WTC11 (cell line): ENCODE measurements around the gene CD44. TPM values are rescaled to one million over a fixed set of nuclear protein-coding genes. Genes with fewer than 3 reads are reported as not detected.

Source experiments
- ATAC-seq: fragments of 200-7000 bp; cut with Tn5 transposase; 2 replicates; pipeline ENCODE4 v1.10.0; 2021; ENCODE audit warnings: mild to moderate bottlenecking, moderate library complexity
- CTCF ChIA-PET: fragments of 300-600 bp; sonication (Branson Sonifier 250); formaldehyde crosslinking; loops from one replicate; lab custom pipeline; 2021; ENCODE audit warnings: antibody characterized with exemption; lab: Charles Lee
- POLR2A ChIA-PET: fragments of 350-600 bp; sonication (Branson Sonifier 250); formaldehyde crosslinking; loops from one replicate; lab custom pipeline; 2021; ENCODE audit warnings: antibody characterized with exemption; lab: Charles Lee
- DNase-seq: peaks from one replicate; pipeline ENCODE4 v3.0.0; 2021; ENCODE audit warnings: low spot score
- H3K27ac Mint-ChIP-seq: 2 replicates; pipeline ENCODE4 v1.8.0; 2021; ENCODE audit warnings: mixed read lengths
- H3K27me3 Mint-ChIP-seq: 2 replicates; pipeline ENCODE4 v1.8.0; 2021; ENCODE audit warnings: low read depth, mild to moderate bottlenecking, moderate library complexity, mixed read lengths
- H3K36me3 Mint-ChIP-seq: 2 replicates; pipeline ENCODE4 v1.8.0; 2021; ENCODE audit warnings: mixed read lengths
- H3K4me1 Mint-ChIP-seq: 2 replicates; pipeline ENCODE4 v1.8.0; 2022; ENCODE audit warnings: mixed read lengths
- H3K4me3 Mint-ChIP-seq: 2 replicates; pipeline ENCODE4 v1.8.0; 2021; ENCODE audit warnings: mild to moderate bottlenecking, moderate library complexity, mixed read lengths
- H3K9me3 Mint-ChIP-seq: 2 replicates; pipeline ENCODE4 v1.8.0; 2021; ENCODE audit warnings: mixed read lengths
- ATF1 ChIP-seq: sonication (generic); formaldehyde crosslinking; IDR thresholded peaks from 2 replicates; pipeline ENCODE4 v1.8.1; 2023; ENCODE audit warnings: mild to moderate bottlenecking, moderate library complexity, missing genetic modification reagents
- ATF6 ChIP-seq: sonication (generic); formaldehyde crosslinking; IDR thresholded peaks from 2 replicates; pipeline ENCODE4 v1.8.1; 2023; ENCODE audit warnings: mild to moderate bottlenecking, missing genetic modification reagents
- ESRRA ChIP-seq: sonication (generic); formaldehyde crosslinking; IDR thresholded peaks from 2 replicates; pipeline ENCODE4 v1.8.1; 2022; ENCODE audit warnings: mild to moderate bottlenecking, missing genetic modification reagents, borderline replicate concordance
- FOXJ3 ChIP-seq: sonication (generic); formaldehyde crosslinking; IDR thresholded peaks from 2 replicates; pipeline ENCODE4 v1.9.0; 2021; ENCODE audit warnings: missing genetic modification reagents, mild to moderate bottlenecking, borderline replicate concordance
- HMGA2 ChIP-seq: fragments of 250-450 bp; sonication (Bioruptor Pico); IDR thresholded peaks from 2 replicates; pipeline ENCODE4 v1.4.0; 2021; ENCODE audit warnings: mild to moderate bottlenecking, moderate library complexity
- IRF2 ChIP-seq: sonication (generic); formaldehyde crosslinking; IDR thresholded peaks from 2 replicates; pipeline ENCODE4 v1.8.0; 2022; ENCODE audit warnings: low read depth, missing genetic modification reagents, borderline replicate concordance
- KAT7 ChIP-seq: sonication (generic); formaldehyde crosslinking; IDR thresholded peaks from 2 replicates; pipeline ENCODE4 v1.8.1; 2023; ENCODE audit warnings: missing genetic modification reagents, mild to moderate bottlenecking, borderline replicate concordance
- MXD4 ChIP-seq: fragments of 250-450 bp; sonication (Bioruptor Pico); IDR thresholded peaks from 2 replicates; pipeline ENCODE4 v1.8.0; 2021; ENCODE audit warnings: mild to moderate bottlenecking, moderate library complexity, borderline replicate concordance
- NFYB ChIP-seq: sonication (generic); formaldehyde crosslinking; conservative IDR thresholded peaks from 2 replicates; pipeline ENCODE4 v1.8.0; 2022; ENCODE audit warnings: low read depth, missing genetic modification reagents
- RORB ChIP-seq: fragments of 250-450 bp; sonication (Bioruptor Pico); IDR thresholded peaks from 2 replicates; pipeline ENCODE4 v1.9.0; 2021; ENCODE audit warnings: mild to moderate bottlenecking
- SMAD4 ChIP-seq: sonication (generic); formaldehyde crosslinking; IDR thresholded peaks from 2 replicates; pipeline ENCODE4 v1.8.0; 2022; ENCODE audit warnings: mild to moderate bottlenecking, missing genetic modification reagents
- ZNF263 ChIP-seq: sonication (generic); formaldehyde crosslinking; IDR thresholded peaks from 2 replicates; pipeline ENCODE4 v1.8.1; 2022; ENCODE audit warnings: low read depth, mild to moderate bottlenecking, moderate library complexity, missing genetic modification reagents
- ZNF396 ChIP-seq: fragments of 250-450 bp; sonication (Bioruptor Pico); IDR thresholded peaks from 2 replicates; pipeline ENCODE4 v1.8.0; 2021; ENCODE audit warnings: mild to moderate bottlenecking, moderate library complexity, borderline replicate concordance
- ZNF532 ChIP-seq: fragments of 250-450 bp; sonication (Bioruptor Pico); IDR thresholded peaks from 2 replicates; pipeline ENCODE4 v1.9.0; 2021; ENCODE audit warnings: mild to moderate bottlenecking, borderline replicate concordance
- total RNA-seq: library from RNA; stranded (reverse); gene quantifications from 3 replicates; pipeline ENCODE4 v1.2.3, GENCODE V29; 2021
- TF ChIP-seq, protein P1 (sequence below): sonication (generic); formaldehyde crosslinking; IDR thresholded peaks from 2 replicates; pipeline ENCODE4 v1.8.0; 2023; ENCODE audit warnings: missing genetic modification reagents, mild to moderate bottlenecking, borderline replicate concordance
- TF ChIP-seq, protein P2 (sequence below): sonication (generic); formaldehyde crosslinking; IDR thresholded peaks from 2 replicates; pipeline ENCODE4 v1.8.1; 2022; ENCODE audit warnings: mild to moderate bottlenecking, moderate library complexity, missing genetic modification reagents
- TF ChIP-seq, protein P3 (sequence below): sonication (generic); formaldehyde crosslinking; IDR thresholded peaks from 2 replicates; pipeline ENCODE4 v1.8.1; 2022; ENCODE audit warnings: missing genetic modification reagents, borderline replicate concordance

CD44 gene
- total RNA-seq, 1 experiment from 2014 or later: 12.0 TPM

- CTCF ChIA-PET: no interaction called here
- ATAC-seq: no peak
- Mint-ChIP-seq H3K4me3 (no peak overlapping the region), H3K27ac (no peak overlapping the region), H3K36me3 (no peaks in the 10 kb centered on the region), H3K9me3 (no peaks in the 10 kb centered on the region), H3K4me1 (peaks cover 16% of the 10 kb centered on the region), H3K27me3 (no peaks in the 10 kb centered on the region)
- TF ChIP-seq IRF2 (CRISPR knock-in tag) (no peak), KAT7 (CRISPR knock-in tag) (no peak), ZNF263 (CRISPR knock-in tag) (no peak), HMGA2 (CRISPR knock-in tag) (no peak), RORB (CRISPR knock-in tag) (no peak), ESRRA (CRISPR knock-in tag) (no peak), ZNF532 (CRISPR knock-in tag) (no peak), NFYB (CRISPR knock-in tag) (no peak), FOXJ3 (CRISPR knock-in tag) (no peak)
- TF ChIP-seq, protein P1, sequence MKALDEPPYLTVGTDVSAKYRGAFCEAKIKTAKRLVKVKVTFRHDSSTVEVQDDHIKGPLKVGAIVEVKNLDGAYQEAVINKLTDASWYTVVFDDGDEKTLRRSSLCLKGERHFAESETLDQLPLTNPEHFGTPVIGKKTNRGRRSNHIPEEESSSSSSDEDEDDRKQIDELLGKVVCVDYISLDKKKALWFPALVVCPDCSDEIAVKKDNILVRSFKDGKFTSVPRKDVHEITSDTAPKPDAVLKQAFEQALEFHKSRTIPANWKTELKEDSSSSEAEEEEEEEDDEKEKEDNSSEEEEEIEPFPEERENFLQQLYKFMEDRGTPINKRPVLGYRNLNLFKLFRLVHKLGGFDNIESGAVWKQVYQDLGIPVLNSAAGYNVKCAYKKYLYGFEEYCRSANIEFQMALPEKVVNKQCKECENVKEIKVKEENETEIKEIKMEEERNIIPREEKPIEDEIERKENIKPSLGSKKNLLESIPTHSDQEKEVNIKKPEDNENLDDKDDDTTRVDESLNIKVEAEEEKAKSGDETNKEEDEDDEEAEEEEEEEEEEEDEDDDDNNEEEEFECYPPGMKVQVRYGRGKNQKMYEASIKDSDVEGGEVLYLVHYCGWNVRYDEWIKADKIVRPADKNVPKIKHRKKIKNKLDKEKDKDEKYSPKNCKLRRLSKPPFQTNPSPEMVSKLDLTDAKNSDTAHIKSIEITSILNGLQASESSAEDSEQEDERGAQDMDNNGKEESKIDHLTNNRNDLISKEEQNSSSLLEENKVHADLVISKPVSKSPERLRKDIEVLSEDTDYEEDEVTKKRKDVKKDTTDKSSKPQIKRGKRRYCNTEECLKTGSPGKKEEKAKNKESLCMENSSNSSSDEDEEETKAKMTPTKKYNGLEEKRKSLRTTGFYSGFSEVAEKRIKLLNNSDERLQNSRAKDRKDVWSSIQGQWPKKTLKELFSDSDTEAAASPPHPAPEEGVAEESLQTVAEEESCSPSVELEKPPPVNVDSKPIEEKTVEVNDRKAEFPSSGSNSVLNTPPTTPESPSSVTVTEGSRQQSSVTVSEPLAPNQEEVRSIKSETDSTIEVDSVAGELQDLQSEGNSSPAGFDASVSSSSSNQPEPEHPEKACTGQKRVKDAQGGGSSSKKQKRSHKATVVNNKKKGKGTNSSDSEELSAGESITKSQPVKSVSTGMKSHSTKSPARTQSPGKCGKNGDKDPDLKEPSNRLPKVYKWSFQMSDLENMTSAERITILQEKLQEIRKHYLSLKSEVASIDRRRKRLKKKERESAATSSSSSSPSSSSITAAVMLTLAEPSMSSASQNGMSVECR (CRISPR knock-in tag): no peak
- DNase-seq: no peak
- POLR2A ChIA-PET: no interaction called here
Observed at GRCh38 chr11:35165423-35166368, 26.7 kb downstream of the CD44 start.

DNA sequence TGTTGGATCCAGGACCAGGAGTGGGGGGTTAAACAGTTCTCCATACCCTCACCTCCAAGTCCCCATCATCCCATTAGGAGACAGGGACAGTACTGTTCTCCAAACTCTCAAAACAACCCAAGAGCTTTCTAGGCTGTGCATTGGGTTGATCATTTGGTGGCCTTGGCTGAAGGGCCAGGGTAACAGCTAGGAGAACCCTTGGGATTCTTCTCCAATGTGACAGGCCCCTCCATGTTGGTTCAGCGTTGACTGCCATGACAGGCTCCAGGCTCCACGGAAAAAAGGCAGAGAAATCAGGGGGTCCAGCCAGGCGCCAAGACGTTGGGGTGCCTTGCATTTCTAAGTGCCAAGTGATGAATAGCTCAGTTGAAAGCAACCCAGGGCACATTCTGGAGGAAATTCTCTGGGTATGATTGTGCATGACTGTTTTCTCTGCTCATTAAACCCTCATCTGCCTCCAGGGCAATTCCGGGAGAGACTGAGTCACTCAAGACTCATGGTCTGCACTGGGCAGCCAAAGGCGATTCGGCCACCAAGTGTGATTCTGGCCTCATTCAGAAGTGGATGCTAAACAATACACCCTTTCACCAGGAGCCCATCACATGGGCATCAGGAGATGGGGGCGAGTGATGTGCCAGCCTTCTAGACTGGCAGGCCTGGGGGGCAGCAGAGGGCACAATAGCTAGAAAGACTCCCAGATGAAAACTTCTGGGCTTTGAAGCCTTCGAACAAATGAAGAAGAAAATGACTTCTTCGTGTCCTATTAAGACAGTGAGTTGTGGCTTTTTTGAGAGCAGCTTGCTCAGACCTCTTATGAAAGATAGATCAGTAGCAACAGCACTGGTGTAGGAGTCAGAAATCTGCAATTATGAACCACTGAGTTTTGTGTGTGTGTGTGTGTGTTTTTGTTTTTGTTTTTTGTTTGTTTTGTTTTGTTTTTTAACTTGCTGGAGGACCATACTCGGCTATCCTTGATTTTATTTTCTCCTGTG is 27.7 kb downstream of the CD44 start:
- no peaks in the 10 kb centered on the region for H3K36me3 Mint-ChIP-seq
- H3K4me1 Mint-ChIP-seq: peaks cover 16% of the 10 kb centered on the region
- CTCF ChIA-PET: interaction anchor here (1.2 kb wide), 1 partner anchor 14 kb away, joined by 3 read pairs; no protein-coding TSS in a partner anchor
- no peak for DNase-seq
- H3K9me3 Mint-ChIP-seq: no peaks in the 10 kb centered on the region
- ATAC-seq: no peak
- H3K27ac Mint-ChIP-seq: no peak overlapping the region
- H3K27me3 Mint-ChIP-seq: no peaks in the 10 kb centered on the region
- POLR2A ChIA-PET: no interaction called here
- H3K4me3 Mint-ChIP-seq: no peak overlapping the region
- TF ChIP-seq IRF2 (CRISPR knock-in tag) (no peak), SMAD4 (CRISPR knock-in tag) (no peak), MXD4 (CRISPR knock-in tag) (no peak), ATF6 (no peak), KAT7 (CRISPR knock-in tag) (no peak), HMGA2 (CRISPR knock-in tag) (no peak), ZNF396 (no peak), ATF1 (CRISPR knock-in tag) (no peak)
- TF ChIP-seq, protein P2, sequence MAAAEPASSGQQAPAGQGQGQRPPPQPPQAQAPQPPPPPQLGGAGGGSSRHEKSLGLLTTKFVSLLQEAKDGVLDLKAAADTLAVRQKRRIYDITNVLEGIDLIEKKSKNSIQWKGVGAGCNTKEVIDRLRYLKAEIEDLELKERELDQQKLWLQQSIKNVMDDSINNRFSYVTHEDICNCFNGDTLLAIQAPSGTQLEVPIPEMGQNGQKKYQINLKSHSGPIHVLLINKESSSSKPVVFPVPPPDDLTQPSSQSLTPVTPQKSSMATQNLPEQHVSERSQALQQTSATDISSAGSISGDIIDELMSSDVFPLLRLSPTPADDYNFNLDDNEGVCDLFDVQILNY: no peak
- TF ChIP-seq, protein P3, sequence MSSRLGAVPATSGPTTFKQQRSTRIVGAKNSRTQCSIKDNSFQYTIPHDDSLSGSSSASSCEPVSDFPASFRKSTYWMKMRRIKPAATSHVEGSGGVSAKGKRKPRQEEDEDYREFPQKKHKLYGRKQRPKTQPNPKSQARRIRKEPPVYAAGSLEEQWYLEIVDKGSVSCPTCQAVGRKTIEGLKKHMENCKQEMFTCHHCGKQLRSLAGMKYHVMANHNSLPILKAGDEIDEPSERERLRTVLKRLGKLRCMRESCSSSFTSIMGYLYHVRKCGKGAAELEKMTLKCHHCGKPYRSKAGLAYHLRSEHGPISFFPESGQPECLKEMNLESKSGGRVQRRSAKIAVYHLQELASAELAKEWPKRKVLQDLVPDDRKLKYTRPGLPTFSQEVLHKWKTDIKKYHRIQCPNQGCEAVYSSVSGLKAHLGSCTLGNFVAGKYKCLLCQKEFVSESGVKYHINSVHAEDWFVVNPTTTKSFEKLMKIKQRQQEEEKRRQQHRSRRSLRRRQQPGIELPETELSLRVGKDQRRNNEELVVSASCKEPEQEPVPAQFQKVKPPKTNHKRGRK (CRISPR knock-in tag): no peak
